OCI-LY7 (cell line): ENCODE measurements around the gene IGF1R. TPM values are rescaled to one million over a fixed set of nuclear protein-coding genes. Genes with fewer than 3 reads are reported as not detected.

ENCODE experiments used
- BruUV-seq: library from RNA; stranded (reverse); fragments of 400-500 nt; replicated peaks from 2 replicates; lab custom pipeline; 2021; lab: Mats Ljungman, UMichigan
- CTCF ChIA-PET: fragments of 300-600 bp; sonication (Branson Sonifier 250); formaldehyde crosslinking; loops from one replicate; lab custom pipeline; 2022; ENCODE audit warnings: antibody characterized with exemption; ENCODE audit not compliant: unreplicated experiment; lab: Charles Lee
- POLR2A ChIA-PET: fragments of 300-600 bp; sonication (Branson Sonifier 250); formaldehyde crosslinking; loops from one replicate; lab custom pipeline; 2022; ENCODE audit warnings: antibody characterized with exemption; lab: Charles Lee
- DNase-seq: peaks from one replicate; pipeline ENCODE4 v3.0.0-alpha.2; 2015; ENCODE audit warnings: low spot score
- H2AFZ ChIP-seq: fragments of 200-600 bp; sonication (generic), shearing (Covaris generic); 2 replicates; pipeline ENCODE4 v1.6.1; 2014; ENCODE audit warnings: mild to moderate bottlenecking, antibody characterized with exemption, low read length, moderate library complexity
- H3K27ac ChIP-seq: fragments of 200-600 bp; sonication (generic); 2 replicates; pipeline ENCODE4 v1.5.1; 2014; ENCODE audit warnings: mixed run types, low read depth, mild to moderate bottlenecking, moderate library complexity, low read length, inconsistent platforms; ENCODE audit not compliant: poor library complexity, severe bottlenecking
- H3K36me3 ChIP-seq: fragments of 200-600 bp; sonication (generic); 2 replicates; pipeline ENCODE4 v1.6.1; 2014; ENCODE audit warnings: mild to moderate bottlenecking, antibody characterized with exemption, low read length, moderate library complexity, mixed read lengths; ENCODE audit not compliant: insufficient read depth
- H3K4me1 ChIP-seq: fragments of 200-600 bp; sonication (generic); 2 replicates; pipeline ENCODE4 v1.5.1; 2014; ENCODE audit warnings: mild to moderate bottlenecking, low read length; ENCODE audit not compliant: insufficient read depth, poor library complexity, severe bottlenecking
- H3K4me2 ChIP-seq: fragments of 200-600 bp; sonication (generic); 2 replicates; pipeline ENCODE4 v1.6.1; 2014; ENCODE audit warnings: mild to moderate bottlenecking, low read length
- H3K4me3 ChIP-seq: fragments of 200-600 bp; sonication (generic); 2 replicates; pipeline ENCODE4 v1.5.1; 2014; ENCODE audit warnings: mild to moderate bottlenecking, low read depth, low read length; ENCODE audit not compliant: poor library complexity, severe bottlenecking
- H3K79me2 ChIP-seq: fragments of 200-600 bp; sonication (generic); 2 replicates; pipeline ENCODE4 v1.6.1; 2016; ENCODE audit warnings: low read depth, mild to moderate bottlenecking, low read length, moderate library complexity, mixed read lengths; ENCODE audit not compliant: insufficient read depth
- H3K9me2 ChIP-seq: fragments of 200-600 bp; sonication (generic); 2 replicates; pipeline ENCODE4 v1.6.1; 2016; ENCODE audit warnings: mild to moderate bottlenecking, low read length, mixed read lengths; ENCODE audit not compliant: insufficient read depth
- H3K9me3 ChIP-seq: fragments of 200-600 bp; sonication (generic); 2 replicates; pipeline ENCODE4 v1.6.1; 2014; ENCODE audit warnings: mild to moderate bottlenecking, mixed run types, low read length, mixed read lengths
- H4K20me1 ChIP-seq: fragments of 200-600 bp; sonication (generic); 2 replicates; pipeline ENCODE4 v1.6.1; 2014; ENCODE audit warnings: mild to moderate bottlenecking, antibody characterized with exemption, low read length, moderate library complexity, mixed read lengths; ENCODE audit not compliant: insufficient read depth
- EZH2phosphoT487 ChIP-seq: fragments of 200-600 bp; sonication (generic); IDR thresholded peaks from 2 replicates; pipeline ENCODE4 v1.6.1; 2018; ENCODE audit warnings: low read depth, borderline replicate concordance, mild to moderate bottlenecking, mixed run types, antibody characterized with exemption, low read length, moderate library complexity, mixed read lengths
- intact Hi-C: fragments of 100-400 bp; cut with micrococcal nuclease; formaldehyde crosslinking; loops from one replicate; pipeline ENCODE4 v1.10.0; 2022; ENCODE audit not compliant: unreplicated experiment
- total RNA-seq, 2 experiments: library from RNA; depleted of rRNA in 1 of 2; stranded (reverse); fragments of >200 nt in 1 of 2; shearing (Covaris generic) in 1 of 2; gene quantifications; 2 replicates each; pipeline ENCODE4 v1.2.3, GENCODE V29; 2014 to 2022
- TF ChIP-seq, protein P1 (sequence below): fragments of 200-600 bp; sonication (generic); conservative IDR thresholded peaks from 2 replicates; pipeline ENCODE4 v1.5.1; 2014; ENCODE audit warnings: mild to moderate bottlenecking, antibody characterized with exemption, low read length, moderate library complexity, mixed read lengths

Gene IGF1R
- total RNA-seq, 2 experiments from 2014 or later = 26.5 to 29.1 TPM

- BruUV-seq = no TSS peak
- Histone ChIP-seq H3K9me3 (no peaks in the 10 kb centered on the region), H3K27ac (no peak overlapping the region), H3K4me3 (no peak overlapping the region), H3K79me2 (no peaks in the 10 kb centered on the region), H3K4me2 (no peak overlapping the region), H2AFZ (no peak overlapping the region), H4K20me1 (0 out of 2 replicates have a peak, but pooled peaks cover 5% of the 10 kb centered on the region), H3K36me3 (no peaks in the 10 kb centered on the region), H3K9me2 (no peaks in the 10 kb centered on the region), H3K4me1 (no peaks in the 10 kb centered on the region)
- intact Hi-C loops = no loop called here
- ChIA-PET CTCF (no interaction called here), POLR2A (no interaction called here)
- DNase-seq = no peak
- TF ChIP-seq EZH2phosphoT487 = no peak
- TF ChIP-seq, protein P1, sequence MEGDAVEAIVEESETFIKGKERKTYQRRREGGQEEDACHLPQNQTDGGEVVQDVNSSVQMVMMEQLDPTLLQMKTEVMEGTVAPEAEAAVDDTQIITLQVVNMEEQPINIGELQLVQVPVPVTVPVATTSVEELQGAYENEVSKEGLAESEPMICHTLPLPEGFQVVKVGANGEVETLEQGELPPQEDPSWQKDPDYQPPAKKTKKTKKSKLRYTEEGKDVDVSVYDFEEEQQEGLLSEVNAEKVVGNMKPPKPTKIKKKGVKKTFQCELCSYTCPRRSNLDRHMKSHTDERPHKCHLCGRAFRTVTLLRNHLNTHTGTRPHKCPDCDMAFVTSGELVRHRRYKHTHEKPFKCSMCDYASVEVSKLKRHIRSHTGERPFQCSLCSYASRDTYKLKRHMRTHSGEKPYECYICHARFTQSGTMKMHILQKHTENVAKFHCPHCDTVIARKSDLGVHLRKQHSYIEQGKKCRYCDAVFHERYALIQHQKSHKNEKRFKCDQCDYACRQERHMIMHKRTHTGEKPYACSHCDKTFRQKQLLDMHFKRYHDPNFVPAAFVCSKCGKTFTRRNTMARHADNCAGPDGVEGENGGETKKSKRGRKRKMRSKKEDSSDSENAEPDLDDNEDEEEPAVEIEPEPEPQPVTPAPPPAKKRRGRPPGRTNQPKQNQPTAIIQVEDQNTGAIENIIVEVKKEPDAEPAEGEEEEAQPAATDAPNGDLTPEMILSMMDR = no peak
Observed at GRCh38 chr15:98681061-98681460, 32.7 kb downstream of the IGF1R start.

DNA sequence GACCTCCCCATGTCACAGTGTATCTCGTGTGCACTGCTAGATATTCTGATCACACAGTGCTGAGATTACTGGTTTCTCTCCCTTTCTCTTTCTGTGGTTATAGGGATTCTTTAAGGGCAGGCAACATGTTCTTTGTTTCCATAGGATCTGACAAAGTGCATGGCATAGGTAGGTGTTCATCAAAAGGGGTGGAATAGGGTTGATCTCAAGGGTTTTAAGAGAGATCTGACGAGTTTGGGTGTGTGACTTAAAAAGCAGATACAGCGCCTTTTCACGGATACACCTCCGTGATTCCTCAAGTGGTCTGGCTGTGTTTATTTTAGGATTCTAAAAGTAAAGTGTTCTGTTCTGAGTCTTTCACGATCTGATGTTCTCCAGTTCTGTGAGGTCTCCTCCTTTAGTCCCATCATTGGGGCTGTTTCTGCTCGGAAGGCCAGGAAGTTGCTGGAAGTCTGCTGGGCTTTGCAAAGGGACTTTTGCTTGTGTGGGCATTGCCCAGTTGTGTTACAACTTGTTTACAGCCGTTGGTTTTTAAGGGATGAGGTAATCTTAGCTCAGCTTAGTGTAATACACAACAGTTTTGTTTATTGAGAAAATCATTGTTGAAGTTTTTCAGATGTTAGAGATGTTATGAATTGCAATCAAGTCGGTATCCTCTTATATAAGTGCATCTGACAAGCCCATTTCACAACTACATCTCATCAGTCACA, 34.8 kb downstream of the IGF1R start:
- intact Hi-C loops = no loop called here
- DNase-seq = no peak
- TF ChIP-seq EZH2phosphoT487 = no peak
- TF ChIP-seq, protein P1 = no peak
- Histone ChIP-seq H3K9me3 (no peaks in the 10 kb centered on the region), H3K79me2 (no peaks in the 10 kb centered on the region), H3K4me3 (no peak overlapping the region), H3K4me2 (no peak overlapping the region), H3K4me1 (no peaks in the 10 kb centered on the region), H3K27ac (no peak overlapping the region), H3K36me3 (no peaks in the 10 kb centered on the region), H3K9me2 (no peaks in the 10 kb centered on the region), H4K20me1 (0 out of 2 replicates have a peak, but pooled peaks cover 5% of the 10 kb centered on the region), H2AFZ (no peak overlapping the region)
- ChIA-PET POLR2A (no interaction called here), CTCF (interaction anchor here (0.6 kb wide), 1 partner anchor 21 kb away, joined by 3 read pairs; no protein-coding TSS in a partner anchor)
- no TSS peak for BruUV-seq

GRCh38 chr15:98683831-98684230, 35.5 kb downstream of the IGF1R start:
- ChIA-PET CTCF (interaction anchor here (0.6 kb wide), 1 partner anchor 20 kb away, joined by 3 read pairs; no protein-coding TSS in a partner anchor), POLR2A (interaction anchor here (0.7 kb wide), 1 partner anchor 403 kb away, joined by 6 read pairs; no protein-coding TSS in a partner anchor)
- BruUV-seq = no TSS peak
- no peaks in the 10 kb centered on the region for H3K9me2 ChIP-seq
- no peak overlapping the region for H3K27ac ChIP-seq
- TF ChIP-seq, protein P1 = no peak
- TF ChIP-seq EZH2phosphoT487 = no peak
- no peaks in the 10 kb centered on the region for H3K79me2 ChIP-seq
- H3K4me3 ChIP-seq = no peak overlapping the region
- no peaks in the 10 kb centered on the region for H3K36me3 ChIP-seq
- intact Hi-C loops = no loop called here
- no peak for DNase-seq
- H3K9me3 ChIP-seq = no peaks in the 10 kb centered on the region
- H3K4me1 ChIP-seq = no peaks in the 10 kb centered on the region
- H2AFZ ChIP-seq = no peak overlapping the region
- 0 out of 2 replicates have a peak, but pooled peaks cover 5% of the 10 kb centered on the region for H4K20me1 ChIP-seq
- no peak overlapping the region for H3K4me2 ChIP-seq
